GM10266 (cell line): ENCODE measurements around the gene SLIT3.

Experiments used
- DNase-seq: peaks from one replicate; pipeline ENCODE4 v3.0.0; 2012; ENCODE audit errors: extremely low spot score
- TF ChIP-seq, protein P1 (sequence below): IDR thresholded peaks from 2 replicates; pipeline ENCODE4 v1.5.1; 2012; ENCODE audit warnings: mild to moderate bottlenecking, low read depth; ENCODE audit not compliant: control insufficient read depth, insufficient read depth; ENCODE audit errors: missing control alignments

Gene SLIT3

DNA sequence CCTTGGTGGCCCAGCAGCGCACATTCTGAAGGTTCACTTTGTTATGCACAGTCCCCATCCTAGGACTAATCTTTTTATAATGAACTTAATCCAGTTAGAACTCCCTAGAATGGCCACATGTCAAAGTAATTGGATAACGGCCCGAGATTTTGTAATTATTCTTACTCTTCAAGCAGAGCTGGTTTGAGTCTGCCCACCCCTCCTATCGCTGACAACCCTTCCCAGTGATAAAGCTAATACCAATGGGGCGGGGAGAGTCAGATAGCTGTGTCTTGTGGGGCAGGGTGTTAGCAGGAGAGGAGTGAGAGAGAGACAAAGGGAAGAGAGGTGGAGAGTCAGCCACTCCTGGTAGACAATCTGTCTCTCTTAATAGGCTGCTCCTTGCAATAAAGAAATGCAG lies 356.9 kb downstream of the SLIT3 start:
- no peak for DNase-seq
- TF ChIP-seq, protein P1, sequence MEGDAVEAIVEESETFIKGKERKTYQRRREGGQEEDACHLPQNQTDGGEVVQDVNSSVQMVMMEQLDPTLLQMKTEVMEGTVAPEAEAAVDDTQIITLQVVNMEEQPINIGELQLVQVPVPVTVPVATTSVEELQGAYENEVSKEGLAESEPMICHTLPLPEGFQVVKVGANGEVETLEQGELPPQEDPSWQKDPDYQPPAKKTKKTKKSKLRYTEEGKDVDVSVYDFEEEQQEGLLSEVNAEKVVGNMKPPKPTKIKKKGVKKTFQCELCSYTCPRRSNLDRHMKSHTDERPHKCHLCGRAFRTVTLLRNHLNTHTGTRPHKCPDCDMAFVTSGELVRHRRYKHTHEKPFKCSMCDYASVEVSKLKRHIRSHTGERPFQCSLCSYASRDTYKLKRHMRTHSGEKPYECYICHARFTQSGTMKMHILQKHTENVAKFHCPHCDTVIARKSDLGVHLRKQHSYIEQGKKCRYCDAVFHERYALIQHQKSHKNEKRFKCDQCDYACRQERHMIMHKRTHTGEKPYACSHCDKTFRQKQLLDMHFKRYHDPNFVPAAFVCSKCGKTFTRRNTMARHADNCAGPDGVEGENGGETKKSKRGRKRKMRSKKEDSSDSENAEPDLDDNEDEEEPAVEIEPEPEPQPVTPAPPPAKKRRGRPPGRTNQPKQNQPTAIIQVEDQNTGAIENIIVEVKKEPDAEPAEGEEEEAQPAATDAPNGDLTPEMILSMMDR, result no peak

- TF ChIP-seq, protein P1, result no peak
- no peak for DNase-seq
Observed at GRCh38 chr5:168943091-168943884, 357.7 kb downstream of the SLIT3 start.

- TF ChIP-seq, protein P1, result no peak
- DNase-seq, result no peak
Observed at GRCh38 chr5:168941901-168942300, 359.0 kb downstream of the SLIT3 start.

GRCh38 chr5:168940712-168941111 lies 360.2 kb downstream of the SLIT3 start:
- TF ChIP-seq, protein P1, result no peak
- no peak for DNase-seq

GRCh38 chr5:168939887-168940544 lies 360.9 kb downstream of the SLIT3 start:
- no peak for DNase-seq
- TF ChIP-seq, protein P1, result no peak

DNA sequence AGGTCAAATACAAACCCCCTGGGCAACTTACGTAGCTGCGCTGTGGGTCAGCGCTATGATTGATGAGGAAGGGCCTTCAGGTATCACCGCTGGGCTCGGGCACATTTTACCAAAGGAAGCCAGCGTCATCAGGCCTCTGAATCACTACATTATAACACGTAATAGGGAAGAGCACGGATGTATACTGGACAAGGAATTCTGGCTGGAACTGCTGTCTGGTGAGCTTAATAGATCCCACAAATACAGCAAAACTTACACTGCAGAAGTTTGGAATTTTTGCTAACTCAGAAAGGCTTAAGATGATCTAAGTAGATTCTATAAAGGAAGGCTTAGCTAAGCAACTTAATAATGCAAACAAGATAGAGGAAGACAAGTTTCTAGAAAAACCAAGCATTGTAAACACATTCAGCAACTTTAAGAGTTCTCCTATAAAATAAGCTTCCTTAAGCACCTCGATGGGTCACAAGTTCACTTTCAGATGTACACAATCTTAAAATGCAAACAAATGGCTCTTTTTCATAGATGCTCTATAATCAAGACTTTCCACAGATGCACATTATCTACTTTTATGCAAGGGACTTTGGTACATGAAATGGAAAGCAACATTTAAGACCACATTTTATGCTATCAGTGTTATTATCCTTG lies 361.7 kb downstream of the SLIT3 start:
- no peak for DNase-seq
- TF ChIP-seq, protein P1, result no peak

- no peak for DNase-seq
- TF ChIP-seq, protein P1, result no peak
Observed at GRCh38 chr5:168936511-168936910, 364.4 kb downstream of the SLIT3 start.
